Measurements from ENCODE around the gene DIABLO.
"Not testable (repeated sequence)": the region's sequence is repeated elsewhere in the genome, so short reads cannot be mapped to it uniquely, and the experiment has no call there.

The DIABLO gene

GRCh38 chr12:122190842-122191668 lies 34.8 kb downstream of the DIABLO start:
- in situ Hi-C loops (cut with HindIII; ENCODE audit: low sequenced_read_pairs) = no loop called here

GRCh38 chr12:122189626-122190475 lies 36.0 kb downstream of the DIABLO start:
- in situ Hi-C loops (cut with HindIII; ENCODE audit: low sequenced_read_pairs) = no loop called here

GRCh38 chr12:122187466-122187865 lies 38.4 kb downstream of the DIABLO start:
- in situ Hi-C loops (cut with HindIII; ENCODE audit: low sequenced_read_pairs) = no loop called here

GRCh38 chr12:122185494-122186082 lies 40.3 kb downstream of the DIABLO start:
- in situ Hi-C loops (cut with HindIII; ENCODE audit: low sequenced_read_pairs) = no loop called here

GRCh38 chr12:122185079-122185478 lies 40.8 kb downstream of the DIABLO start:
- in situ Hi-C loops (cut with HindIII; ENCODE audit: low sequenced_read_pairs) = no loop called here

- in situ Hi-C loops (cut with HindIII; ENCODE audit: low sequenced_read_pairs) = no loop called here
Measured at GRCh38 chr12:122184517-122184916, 41.3 kb downstream of the DIABLO start.

GRCh38 chr12:122183588-122183940 lies 42.3 kb downstream of the DIABLO start:
- in situ Hi-C loops (cut with HindIII; ENCODE audit: low sequenced_read_pairs) = no loop called here

- in situ Hi-C loops (cut with HindIII; ENCODE audit: low sequenced_read_pairs) = no loop called here
Measured at GRCh38 chr12:122182887-122183587, 42.8 kb downstream of the DIABLO start, which contains the start of gene LRRC43. LRRC43 (plus strand) TSS chr12:122183123; CDS start chr12:122183145, 22 bp downstream.

GRCh38 chr12:122176473-122176872 lies 49.4 kb downstream of the DIABLO start:
- in situ Hi-C loops (cut with HindIII; ENCODE audit: low sequenced_read_pairs) = not testable (repeated sequence)

GRCh38 chr12:122174155-122174845 lies 51.6 kb downstream of the DIABLO start, which contains the start of gene IL31:
IL31 (minus strand) TSS chr12:122174221; CDS start chr12:122174172, 49 bp downstream.
- in situ Hi-C loops (cut with HindIII; ENCODE audit: low sequenced_read_pairs) = no loop called here

- in situ Hi-C loops (cut with HindIII; ENCODE audit: low sequenced_read_pairs) = no loop called here
Measured at GRCh38 chr12:122172262-122172939, 53.5 kb downstream of the DIABLO start.

GRCh38 chr12:122171399-122171798 lies 54.5 kb downstream of the DIABLO start:
- in situ Hi-C loops (cut with HindIII; ENCODE audit: low sequenced_read_pairs) = no loop called here

- in situ Hi-C loops (cut with HindIII; ENCODE audit: low sequenced_read_pairs) = no loop called here
Measured at GRCh38 chr12:122168492-122168891, 57.4 kb downstream of the DIABLO start.

- in situ Hi-C loops (cut with HindIII; ENCODE audit: low sequenced_read_pairs) = no loop called here
Measured at GRCh38 chr12:122167356-122167925, 58.4 kb downstream of the DIABLO start.

- in situ Hi-C loops (cut with HindIII; ENCODE audit: low sequenced_read_pairs) = no loop called here
Measured at GRCh38 chr12:122166422-122167349, 59.2 kb downstream of the DIABLO start.

- in situ Hi-C loops (cut with HindIII; ENCODE audit: low sequenced_read_pairs) = no loop called here
Measured at GRCh38 chr12:122162976-122163375, 62.9 kb downstream of the DIABLO start.

GRCh38 chr12:122161682-122162081 lies 64.2 kb downstream of the DIABLO start:
- in situ Hi-C loops (cut with HindIII; ENCODE audit: low sequenced_read_pairs) = no loop called here

GRCh38 chr12:122160761-122161160 lies 65.1 kb downstream of the DIABLO start:
- in situ Hi-C loops (cut with HindIII; ENCODE audit: low sequenced_read_pairs) = no loop called here

Data from DLD1 (cell line).